ENCODE results near the gene PSMC1. TPM values are rescaled to one million over a fixed set of nuclear protein-coding genes. Genes with fewer than 3 reads are reported as not detected.
A peak's percentile ranks its signal among the peaks of the same experiment; 100 is the strongest.

PSMC1 gene
- total and polyA plus RNA-seq, 2 of the 4 experiments (the other 2 are of a cell fraction): 181 to 194 TPM

DNA sequence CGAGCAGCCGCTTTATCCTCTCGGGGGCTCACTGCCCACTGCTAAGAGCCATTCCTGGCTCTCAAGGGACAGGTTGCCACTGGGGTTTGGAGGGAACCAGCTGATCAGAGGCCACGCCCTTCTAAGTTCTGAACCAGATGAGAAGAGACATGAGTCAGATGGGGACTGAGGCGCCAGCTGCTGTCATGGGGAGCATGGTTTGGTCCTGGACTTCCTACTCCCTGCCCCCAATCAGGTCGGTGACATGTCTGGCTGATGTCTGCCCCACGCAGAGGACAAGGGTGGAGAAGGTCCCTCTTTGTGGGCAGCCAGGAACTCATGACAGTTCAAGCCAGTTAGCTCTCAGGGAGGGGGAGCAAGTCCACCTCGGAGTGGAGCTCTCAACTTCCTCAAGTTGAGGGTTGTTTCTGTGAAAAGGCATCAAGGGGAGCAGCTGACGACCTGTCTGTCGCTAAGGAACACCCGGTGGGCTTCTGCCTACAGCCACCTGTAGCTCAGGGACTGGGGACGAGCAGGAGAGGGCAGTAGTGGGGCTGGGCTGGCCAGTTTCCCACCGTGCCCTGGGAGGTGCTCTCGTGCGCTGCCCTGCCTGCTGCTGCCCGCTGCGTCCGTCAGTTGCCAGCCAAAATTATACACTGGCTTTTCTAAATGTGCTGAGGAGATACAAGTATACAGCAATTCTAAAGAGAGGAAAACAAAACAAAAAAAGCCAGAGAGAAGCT, 20.5 kb downstream of the PSMC1 start:
- Histone ChIP-seq H4K8ac (ENCODE audit: low read depth in 2 of 2, low read length in 2 of 2) (no peak overlapping the region), H3K9me3 (ENCODE audit: control insufficient read depth, insufficient read depth, low read length) (no peaks in the 10 kb centered on the region), H2BK5ac (ENCODE audit: low read depth, low read length, poor library complexity, severe bottlenecking) (no peak overlapping the region), H3K18ac (ENCODE audit: low read depth, low read length) (no peak overlapping the region), H3K23ac (ENCODE audit: low read depth, low read length) (no peak overlapping the region), H3K36me3 (ENCODE audit: control insufficient read depth, insufficient read depth, low read length) (peaks cover 29% of the 10 kb centered on the region), H3K56ac (ENCODE audit: extremely low read depth, insufficient read depth, low read length) (no peak overlapping the region), H3K27me3 (ENCODE audit: control insufficient read depth, insufficient read depth, low read length) (no peaks in the 10 kb centered on the region), H2BK20ac (ENCODE audit: low read depth, low read length) (no peak overlapping the region), H4K91ac (ENCODE audit: insufficient read depth, low read depth, low read length) (peak overlapping the region; percentile 21; the same call in 1 of the 2 replicates), H3K4ac (ENCODE audit: low read depth, low read length) (no peak overlapping the region), H3K9ac (ENCODE audit: low read depth, low read length) (no peak overlapping the region), H2AFZ (replicated peaks; ENCODE audit: low read length, poor library complexity) (peak overlapping the region; percentile 54), H4K5ac (ENCODE audit: low read depth, low read length) (no peak overlapping the region), H2AK5ac (ENCODE audit: low read depth, low read length) (peak overlapping the region; percentile 64; the same call in 1 of the 2 replicates), H3K27ac (ENCODE audit: insufficient read depth, low read length) (no peak overlapping the region), H3K4me1 (ENCODE audit: control insufficient read depth, insufficient read depth, low read length) (peaks cover 6% of the 10 kb centered on the region; the same call in 1 of the 2 replicates), H3K79me1 (ENCODE audit: low read depth in 1 of 2, low read length in 2 of 2) (peaks cover 0 to 12% of the 10 kb centered on the region in 2 experiments; a peak in 2 of 4 replicates), H3K4me2 (ENCODE audit: low read depth, low read length) (no peak overlapping the region), H2AK9ac (replicated peaks; ENCODE audit: low read depth, low read length, poor library complexity) (peak overlapping the region; percentile 81), H3K9me1 (ENCODE audit: insufficient read depth, low read length) (peaks cover 19% of the 10 kb centered on the region), H3K14ac (replicated peaks; ENCODE audit: low read depth, low read length) (no peak overlapping the region), H2BK15ac (ENCODE audit: low read depth, low read length) (no peak overlapping the region), H2BK120ac (ENCODE audit: low read depth, low read length) (no peak overlapping the region), H4K20me1 (ENCODE audit: insufficient read depth, low read length) (no peaks in the 10 kb centered on the region), H3K4me3 (ENCODE audit: insufficient read depth, low read depth, low read length) (no peak overlapping the region)
- intact Hi-C loops (cut with micrococcal nuclease): no loop called here
- no peak for TF ChIP-seq MAZ (IDR thresholded peaks at IDR 0.05; ENCODE audit: borderline replicate concordance, low read depth, low read length)
- no peak for TF ChIP-seq POLR2A (IDR thresholded peaks at IDR 0.05; ENCODE audit: low read depth, low read length)
- no peak for TF ChIP-seq MXI1 (IDR thresholded peaks at IDR 0.05; ENCODE audit: borderline replicate concordance, low read depth, low read length)
- TF ChIP-seq CHD1 (IDR thresholded peaks at IDR 0.05; ENCODE audit: low read depth, low read length): no peak
- TF ChIP-seq, protein P1, sequence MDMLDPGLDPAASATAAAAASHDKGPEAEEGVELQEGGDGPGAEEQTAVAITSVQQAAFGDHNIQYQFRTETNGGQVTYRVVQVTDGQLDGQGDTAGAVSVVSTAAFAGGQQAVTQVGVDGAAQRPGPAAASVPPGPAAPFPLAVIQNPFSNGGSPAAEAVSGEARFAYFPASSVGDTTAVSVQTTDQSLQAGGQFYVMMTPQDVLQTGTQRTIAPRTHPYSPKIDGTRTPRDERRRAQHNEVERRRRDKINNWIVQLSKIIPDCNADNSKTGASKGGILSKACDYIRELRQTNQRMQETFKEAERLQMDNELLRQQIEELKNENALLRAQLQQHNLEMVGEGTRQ (IDR thresholded peaks at IDR 0.05; ENCODE audit: low read depth, low read length): no peak
- TF ChIP-seq, protein P2, sequence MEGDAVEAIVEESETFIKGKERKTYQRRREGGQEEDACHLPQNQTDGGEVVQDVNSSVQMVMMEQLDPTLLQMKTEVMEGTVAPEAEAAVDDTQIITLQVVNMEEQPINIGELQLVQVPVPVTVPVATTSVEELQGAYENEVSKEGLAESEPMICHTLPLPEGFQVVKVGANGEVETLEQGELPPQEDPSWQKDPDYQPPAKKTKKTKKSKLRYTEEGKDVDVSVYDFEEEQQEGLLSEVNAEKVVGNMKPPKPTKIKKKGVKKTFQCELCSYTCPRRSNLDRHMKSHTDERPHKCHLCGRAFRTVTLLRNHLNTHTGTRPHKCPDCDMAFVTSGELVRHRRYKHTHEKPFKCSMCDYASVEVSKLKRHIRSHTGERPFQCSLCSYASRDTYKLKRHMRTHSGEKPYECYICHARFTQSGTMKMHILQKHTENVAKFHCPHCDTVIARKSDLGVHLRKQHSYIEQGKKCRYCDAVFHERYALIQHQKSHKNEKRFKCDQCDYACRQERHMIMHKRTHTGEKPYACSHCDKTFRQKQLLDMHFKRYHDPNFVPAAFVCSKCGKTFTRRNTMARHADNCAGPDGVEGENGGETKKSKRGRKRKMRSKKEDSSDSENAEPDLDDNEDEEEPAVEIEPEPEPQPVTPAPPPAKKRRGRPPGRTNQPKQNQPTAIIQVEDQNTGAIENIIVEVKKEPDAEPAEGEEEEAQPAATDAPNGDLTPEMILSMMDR (conservative IDR thresholded peaks at IDR 0.05; ENCODE audit: low read depth, low read length): no peak
- TF ChIP-seq SMC3 (IDR thresholded peaks at IDR 0.05; ENCODE audit: low read depth, low read length): no peak
- TF ChIP-seq NFE2L2 (IDR thresholded peaks at IDR 0.05; ENCODE audit: low read depth, low read length): no peak
- TF ChIP-seq FOS (IDR thresholded peaks at IDR 0.05; ENCODE audit: low read depth, low read length): no peak
- TF ChIP-seq MAFK (IDR thresholded peaks at IDR 0.05; ENCODE audit: low read depth, low read length): no peak
- TF ChIP-seq RCOR1 (IDR thresholded peaks at IDR 0.05; ENCODE audit: insufficient replicate concordance, low read length): no peak
- in situ Hi-C loops (cut with MboI; ENCODE audit: low sequenced_read_pairs): loop anchor here (25.0 kb wide), 1 partner anchor 885 kb away; no protein-coding TSS in a partner anchor
- peak; percentile 13 for DNase-seq
- dilution Hi-C loops (cut with HindIII; ENCODE audit: low sequenced_read_pairs, unreplicated experiment): no loop called here
- WGBS, 2 experiments (ENCODE audit: extremely low coverage in 2 of 2, insufficient read length in 1 of 2): 63% methylated on average over 3 of the region's 18 CpGs; no CpG with 5 or more reads in 1 of the 2 experiments
- POLR2A ChIA-PET (ENCODE audit: unreplicated experiment): no interaction called here
- CTCF ChIA-PET: interaction anchor here (0.5 kb wide), 1 partner anchor 259 kb away, joined by 4 read pairs; no protein-coding TSS in a partner anchor
- no peak for ATAC-seq (ENCODE audit: low read depth)
- BruUV-seq (replicated peaks): no TSS peak

Measured in IMR-90 (cell line).